C4-2B (cell line): ENCODE measurements around the gene SPINT1.

Source experiments
- H3K27ac ChIP-seq: fragments of 450-650 bp; 2 replicates; pipeline ENCODE4 v1.5.1; 2017
- ZFX ChIP-seq: fragments of 450-650 bp; IDR thresholded peaks from 2 replicates; pipeline ENCODE4 v1.6.1; 2017
- TF ChIP-seq, protein P1 (sequence below): fragments of 450-650 bp; conservative IDR thresholded peaks from 2 replicates; pipeline ENCODE4 v1.5.1; 2017; ENCODE audit warnings: mild to moderate bottlenecking

SPINT1 gene

DNA sequence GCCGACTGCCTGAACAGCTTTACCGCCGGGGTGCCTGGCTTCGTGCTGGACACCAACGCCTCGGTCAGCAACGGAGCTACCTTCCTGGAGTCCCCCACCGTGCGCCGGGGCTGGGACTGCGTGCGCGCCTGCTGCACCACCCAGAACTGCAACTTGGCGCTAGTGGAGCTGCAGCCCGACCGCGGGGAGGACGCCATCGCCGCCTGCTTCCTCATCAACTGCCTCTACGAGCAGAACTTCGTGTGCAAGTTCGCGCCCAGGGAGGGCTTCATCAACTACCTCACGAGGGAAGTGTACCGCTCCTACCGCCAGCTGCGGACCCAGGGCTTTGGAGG, 815 bp downstream of the SPINT1 start:
- TF ChIP-seq, protein P1, sequence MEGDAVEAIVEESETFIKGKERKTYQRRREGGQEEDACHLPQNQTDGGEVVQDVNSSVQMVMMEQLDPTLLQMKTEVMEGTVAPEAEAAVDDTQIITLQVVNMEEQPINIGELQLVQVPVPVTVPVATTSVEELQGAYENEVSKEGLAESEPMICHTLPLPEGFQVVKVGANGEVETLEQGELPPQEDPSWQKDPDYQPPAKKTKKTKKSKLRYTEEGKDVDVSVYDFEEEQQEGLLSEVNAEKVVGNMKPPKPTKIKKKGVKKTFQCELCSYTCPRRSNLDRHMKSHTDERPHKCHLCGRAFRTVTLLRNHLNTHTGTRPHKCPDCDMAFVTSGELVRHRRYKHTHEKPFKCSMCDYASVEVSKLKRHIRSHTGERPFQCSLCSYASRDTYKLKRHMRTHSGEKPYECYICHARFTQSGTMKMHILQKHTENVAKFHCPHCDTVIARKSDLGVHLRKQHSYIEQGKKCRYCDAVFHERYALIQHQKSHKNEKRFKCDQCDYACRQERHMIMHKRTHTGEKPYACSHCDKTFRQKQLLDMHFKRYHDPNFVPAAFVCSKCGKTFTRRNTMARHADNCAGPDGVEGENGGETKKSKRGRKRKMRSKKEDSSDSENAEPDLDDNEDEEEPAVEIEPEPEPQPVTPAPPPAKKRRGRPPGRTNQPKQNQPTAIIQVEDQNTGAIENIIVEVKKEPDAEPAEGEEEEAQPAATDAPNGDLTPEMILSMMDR, result no peak
- no peak for TF ChIP-seq ZFX
- H3K27ac ChIP-seq, result peak overlapping the region; percentile 93

DNA sequence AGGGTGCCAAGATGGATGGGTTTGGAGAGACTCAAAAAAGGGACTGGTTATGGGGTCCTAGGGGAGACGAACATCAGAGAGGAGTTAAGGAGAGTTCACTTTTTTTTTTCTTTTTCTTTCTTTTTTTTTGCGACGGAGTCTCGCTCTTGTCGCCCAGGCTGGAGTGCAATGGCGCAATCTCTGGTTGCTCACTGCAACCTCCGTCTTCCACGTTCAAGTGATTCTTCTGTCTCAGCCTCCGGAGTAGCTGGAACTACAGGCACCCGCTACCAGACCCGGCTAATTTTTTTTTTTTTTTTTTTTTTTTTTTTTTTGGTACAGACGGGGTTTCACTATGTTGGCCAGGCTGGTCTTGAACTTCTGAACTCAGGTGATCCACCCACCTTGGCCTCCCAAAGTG, 1.2 kb downstream of the SPINT1 start:
- peak overlapping the region; percentile 93 for H3K27ac ChIP-seq
- TF ChIP-seq ZFX, result no peak
- TF ChIP-seq, protein P1, result no peak

DNA sequence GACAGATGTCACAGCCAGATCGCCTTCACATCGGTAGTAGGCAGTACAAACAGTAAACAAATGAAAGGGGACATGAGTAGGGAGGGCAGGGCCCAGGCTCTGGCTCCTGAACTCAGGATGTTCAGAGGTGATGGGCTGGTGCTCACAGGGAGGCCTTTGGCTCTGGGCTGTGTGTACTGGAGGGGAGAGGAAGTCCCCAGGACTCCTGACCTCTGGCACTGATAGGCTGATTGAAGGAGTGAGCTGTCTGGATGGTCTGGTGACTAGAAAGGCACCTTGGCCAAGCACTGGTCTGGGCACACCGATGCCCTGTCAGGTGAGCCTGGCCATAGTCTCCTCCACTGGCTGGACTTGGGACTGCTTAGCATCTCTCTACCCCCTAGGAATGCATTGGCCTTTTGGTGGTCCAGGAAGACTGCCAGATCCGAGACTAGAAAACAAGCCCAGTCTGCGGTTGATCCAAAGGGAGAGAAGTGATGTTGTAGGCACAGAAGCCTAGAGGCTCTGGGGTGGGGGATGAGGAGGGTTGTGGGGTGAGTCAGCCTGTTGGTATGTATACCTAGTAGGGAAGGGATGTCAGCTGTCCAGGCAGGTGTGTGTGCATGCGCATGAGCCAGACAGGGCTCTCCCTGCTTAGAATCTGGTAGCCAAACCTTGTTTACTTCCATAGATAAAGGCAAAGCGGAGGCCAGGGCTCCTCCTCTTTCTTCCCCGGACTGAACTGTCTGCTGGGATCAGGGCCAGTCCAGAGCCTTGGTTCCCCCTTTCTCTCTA, 1.9 kb downstream of the SPINT1 start:
- H3K27ac ChIP-seq, result peak overlapping the region; percentile 93
- TF ChIP-seq, protein P1, result no peak

DNA sequence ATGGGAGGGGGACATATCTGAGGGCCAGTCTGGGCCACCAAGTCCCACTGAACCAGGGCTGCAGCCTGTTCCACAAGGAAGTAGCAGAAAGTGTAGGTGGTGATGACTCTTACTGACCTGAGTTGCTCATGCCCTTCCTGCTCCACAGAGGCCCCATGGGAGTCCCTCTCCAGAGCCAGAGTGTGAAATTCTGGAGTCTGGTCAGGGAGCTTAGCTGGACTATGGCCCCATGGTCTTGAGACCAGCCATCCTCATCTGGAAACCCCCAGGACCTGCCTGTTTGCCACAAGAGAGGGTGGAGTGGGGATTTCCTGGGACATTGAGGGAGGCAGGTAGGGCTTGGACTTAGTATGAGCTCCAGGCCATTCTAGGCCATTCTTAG, 3.0 kb downstream of the SPINT1 start:
- peak overlapping the region; percentile 93 for H3K27ac ChIP-seq
- TF ChIP-seq, protein P1, result no peak
- TF ChIP-seq ZFX, result no peak

DNA sequence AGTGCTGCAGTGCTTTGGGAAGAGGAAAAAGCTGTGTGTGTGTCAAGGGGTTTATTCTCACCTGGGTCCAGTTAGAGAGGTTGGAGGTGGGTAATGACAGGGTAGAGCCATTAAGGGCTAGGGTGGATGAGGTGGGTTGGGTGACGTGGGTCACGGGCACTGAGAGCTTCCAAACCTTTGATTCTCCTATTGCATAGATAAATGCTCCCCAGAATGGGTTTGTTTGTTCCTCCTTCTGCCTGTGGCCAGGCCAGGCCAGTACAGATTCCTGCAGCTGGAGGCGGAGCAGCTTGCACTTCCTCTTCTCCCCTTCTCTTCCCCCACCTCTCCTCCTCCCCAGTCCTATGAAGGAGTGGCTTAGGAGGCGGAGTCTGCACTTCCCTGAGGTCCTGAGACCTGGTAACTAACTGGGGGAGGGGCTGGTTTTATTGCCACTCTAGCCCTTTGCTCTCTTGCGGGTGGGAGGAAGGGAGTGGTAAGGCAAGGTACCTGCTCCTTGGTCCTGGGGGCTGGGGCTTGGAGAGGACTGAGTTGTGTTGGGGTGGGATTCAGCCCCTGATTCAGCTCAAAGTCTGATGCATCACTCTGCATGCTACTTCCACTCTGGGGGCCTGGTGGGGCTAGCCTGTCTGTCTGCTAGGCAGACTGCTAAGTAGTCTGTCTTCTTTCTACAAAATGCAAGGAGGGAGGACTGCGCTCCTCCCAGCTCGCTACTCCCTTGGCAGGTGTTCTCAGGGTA, 3.5 kb downstream of the SPINT1 start:
- no peak for TF ChIP-seq ZFX
- TF ChIP-seq, protein P1, result no peak
- peak overlapping the region; percentile 93 for H3K27ac ChIP-seq

DNA sequence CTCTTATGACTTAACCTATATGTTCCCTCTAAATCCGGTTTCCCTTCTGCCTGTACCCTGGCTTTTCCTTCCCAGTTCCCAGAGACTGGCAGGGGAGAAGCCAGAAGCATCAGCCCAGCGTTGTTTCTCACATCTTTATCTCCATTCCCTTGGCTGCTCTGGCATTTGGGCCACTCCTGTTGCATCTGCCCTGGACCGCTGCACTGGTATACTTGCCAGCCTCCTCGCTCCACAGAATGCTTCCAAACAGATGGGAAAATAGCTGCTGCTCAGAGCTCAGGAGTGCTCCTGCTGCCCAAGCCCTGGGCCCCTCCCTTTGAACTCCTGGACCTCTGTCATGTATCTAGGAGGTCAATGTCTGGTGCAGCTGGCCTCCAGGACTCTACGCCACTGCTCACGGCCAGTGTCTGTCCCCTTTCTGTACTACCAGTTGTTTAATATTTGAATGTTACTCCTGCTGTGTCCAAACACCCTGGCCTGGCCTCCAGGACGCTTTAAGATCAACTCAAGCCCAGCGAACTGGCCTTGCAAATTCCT, 6.8 kb downstream of the SPINT1 start:
- TF ChIP-seq, protein P1, result no peak
- TF ChIP-seq ZFX, result no peak

DNA sequence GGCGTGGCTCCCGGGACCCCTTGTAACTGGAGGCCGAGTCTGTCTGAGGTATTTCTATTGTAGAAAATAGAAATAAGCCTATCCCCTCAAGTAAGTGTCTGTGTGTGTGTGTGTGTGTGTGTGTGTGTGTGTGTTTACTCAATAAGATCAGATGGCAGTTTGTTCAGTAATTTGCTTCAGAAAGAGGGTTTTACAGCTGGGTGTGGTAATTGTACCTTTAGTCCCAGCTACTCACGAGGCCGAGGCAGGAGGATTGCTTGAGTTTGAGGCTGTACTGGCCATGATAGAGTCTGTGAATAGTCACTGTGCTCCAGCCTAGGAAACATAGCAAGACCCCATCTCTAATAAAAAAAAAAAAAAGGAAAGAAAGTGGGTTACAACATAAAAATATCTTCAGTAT, 8.7 kb downstream of the SPINT1 start:
- no peak for TF ChIP-seq ZFX
- TF ChIP-seq, protein P1, result no peak
- no peak overlapping the region for H3K27ac ChIP-seq

More for the DNA sequence above, 6.8 kb downstream of the SPINT1 start:
- H3K27ac ChIP-seq, result no peak overlapping the region
